Gastroesophageal sphincter (tissue), 4 donors: ENCODE results near the gene RTN4R. TPM values are rescaled to one million over a fixed set of nuclear protein-coding genes. Genes with fewer than 3 reads are reported as not detected.

Experiments
- ATAC-seq: fragments of 150-250 bp; one replicate; pipeline ENCODE4 v1.9.1; 2016; ENCODE audit warnings: mild to moderate bottlenecking, moderate library complexity
- H3K27ac ChIP-seq, 4 donors: fragments of 200-600 bp; sonication (generic) in 3 of 4; 1 replicate in 3 of 4; 2 replicates in 1 of 4; pipeline ENCODE4 v1.5.1; 2016 to 2019
- H3K27me3 ChIP-seq: fragments of 200-600 bp; sonication (generic); one replicate; pipeline ENCODE4 v1.5.1; 2019
- H3K36me3 ChIP-seq, 2 donors: fragments of 200-600 bp; sonication (generic); one replicate each; pipeline ENCODE4 v1.5.1; 2019; ENCODE audit warnings: control low read depth in 1 of 2
- H3K4me1 ChIP-seq, 3 donors: fragments of 200-600 bp; sonication (generic); 1 replicate in 2 of 3; 2 replicates in 1 of 3; pipeline ENCODE4 v1.5.1; 2016 to 2019; ENCODE audit warnings: control low read depth in 2 of 3
- H3K4me3 ChIP-seq, 2 donors: fragments of 200-600 bp; sonication (generic); one replicate each; pipeline ENCODE4 v1.5.1; 2019; ENCODE audit warnings: mild to moderate bottlenecking in 1 of 2, moderate library complexity in 1 of 2
- H3K9me3 ChIP-seq, 3 donors: fragments of 200-600 bp; sonication (generic); one replicate each; pipeline ENCODE4 v1.5.1; 2017 to 2019; ENCODE audit warnings: control low read depth in 2 of 3
- EP300 ChIP-seq: sonication (generic); formaldehyde crosslinking; IDR thresholded peaks from one replicate; pipeline ENCODE4 v1.6.1; 2017; ENCODE audit warnings: antibody characterized with exemption, mild to moderate bottlenecking
- POLR2A ChIP-seq, 2 donors: fragments of 450-650 bp; IDR thresholded peaks; one replicate each; pipeline ENCODE4 v1.6.1; 2017; ENCODE audit warnings: antibody characterized with exemption in 2 of 2, mild to moderate bottlenecking in 2 of 2, moderate library complexity in 1 of 2
- POLR2AphosphoS5 ChIP-seq: sonication (generic); formaldehyde crosslinking; IDR thresholded peaks from one replicate; pipeline ENCODE4 v1.6.1; 2017; ENCODE audit warnings: antibody characterized with exemption
- WGBS, 2 donors: methylation state at CpG; one replicate each; pipeline ENCODE4 v1.1.5; 2018; ENCODE audit warnings: low coverage in 1 of 2; 5-methylcytosine and 5-hydroxymethylcytosine counted together
- total RNA-seq, 4 donors: library from RNA; depleted of rRNA; stranded (reverse); fragments of >200 nt; gene quantifications; one replicate each; pipeline ENCODE4 v1.1.0, GENCODE V29; 2016
- TF ChIP-seq, protein P1 (sequence below), 4 experiments: fragments of 200-600 bp in 2 of 4; fragments of 450-650 bp in 2 of 4; sonication (generic) in 1 of 4; IDR thresholded peaks; one replicate each; pipeline ENCODE4 v1.5.1; 2017 to 2019; ENCODE audit warnings: antibody characterized with exemption in 4 of 4, mild to moderate bottlenecking in 2 of 4, moderate library complexity in 2 of 4

The RTN4R gene
- total RNA-seq, 4 donors from 2014 or later: 1.3 to 2.4 TPM; not detected in 2

DNA sequence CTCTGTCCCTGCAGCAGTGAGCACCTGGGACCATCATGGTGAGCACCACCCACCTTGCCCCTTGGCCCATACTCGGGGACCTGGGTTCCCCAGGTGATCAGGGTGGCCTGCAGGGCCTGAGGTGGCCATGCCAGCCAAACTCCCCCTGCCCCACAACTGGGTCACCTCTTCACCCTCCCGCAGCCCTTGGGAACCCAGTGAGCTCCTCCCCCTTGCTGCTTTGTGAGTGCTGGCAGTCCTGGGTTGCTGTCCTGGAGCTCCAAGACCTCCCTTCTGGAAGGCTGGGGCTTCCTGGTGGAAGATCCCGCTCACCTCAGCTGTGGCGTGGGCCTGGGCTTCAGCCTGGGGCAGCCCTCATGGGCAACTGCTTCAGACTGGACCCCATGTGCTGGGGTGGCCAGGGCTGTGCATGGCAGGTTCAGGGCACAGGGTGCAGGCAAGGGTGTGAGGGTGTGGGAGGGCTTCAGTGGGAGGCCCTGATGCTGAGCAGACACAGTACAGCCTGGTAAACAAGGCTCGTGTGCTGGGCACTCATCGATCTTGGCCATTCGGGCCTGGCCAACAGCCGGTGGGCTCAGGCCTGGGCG is 57.6 kb downstream of the RTN4R start:
- no peak overlapping the region for H3K4me3 ChIP-seq
- H3K4me1 ChIP-seq: peaks cover 0 to 43% (median 19%) of the 10 kb centered on the region in 3 donors
- H3K9me3 ChIP-seq: no peaks in the 10 kb centered on the region
- TF ChIP-seq POLR2AphosphoS5: no peak
- no peak for TF ChIP-seq POLR2A (IDR thresholded peaks at IDR 0.05)
- TF ChIP-seq, protein P1, sequence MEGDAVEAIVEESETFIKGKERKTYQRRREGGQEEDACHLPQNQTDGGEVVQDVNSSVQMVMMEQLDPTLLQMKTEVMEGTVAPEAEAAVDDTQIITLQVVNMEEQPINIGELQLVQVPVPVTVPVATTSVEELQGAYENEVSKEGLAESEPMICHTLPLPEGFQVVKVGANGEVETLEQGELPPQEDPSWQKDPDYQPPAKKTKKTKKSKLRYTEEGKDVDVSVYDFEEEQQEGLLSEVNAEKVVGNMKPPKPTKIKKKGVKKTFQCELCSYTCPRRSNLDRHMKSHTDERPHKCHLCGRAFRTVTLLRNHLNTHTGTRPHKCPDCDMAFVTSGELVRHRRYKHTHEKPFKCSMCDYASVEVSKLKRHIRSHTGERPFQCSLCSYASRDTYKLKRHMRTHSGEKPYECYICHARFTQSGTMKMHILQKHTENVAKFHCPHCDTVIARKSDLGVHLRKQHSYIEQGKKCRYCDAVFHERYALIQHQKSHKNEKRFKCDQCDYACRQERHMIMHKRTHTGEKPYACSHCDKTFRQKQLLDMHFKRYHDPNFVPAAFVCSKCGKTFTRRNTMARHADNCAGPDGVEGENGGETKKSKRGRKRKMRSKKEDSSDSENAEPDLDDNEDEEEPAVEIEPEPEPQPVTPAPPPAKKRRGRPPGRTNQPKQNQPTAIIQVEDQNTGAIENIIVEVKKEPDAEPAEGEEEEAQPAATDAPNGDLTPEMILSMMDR (IDR thresholded peaks at IDR 0.05): no peak
- TF ChIP-seq EP300: no peak
- no CpG with 5 or more reads among the region's 9 CpGs for WGBS, 2 donors
- no peaks in the 10 kb centered on the region for H3K36me3 ChIP-seq
- H3K27ac ChIP-seq: no peak overlapping the region
- ATAC-seq: no peak
- H3K27me3 ChIP-seq: no peaks in the 10 kb centered on the region

DNA sequence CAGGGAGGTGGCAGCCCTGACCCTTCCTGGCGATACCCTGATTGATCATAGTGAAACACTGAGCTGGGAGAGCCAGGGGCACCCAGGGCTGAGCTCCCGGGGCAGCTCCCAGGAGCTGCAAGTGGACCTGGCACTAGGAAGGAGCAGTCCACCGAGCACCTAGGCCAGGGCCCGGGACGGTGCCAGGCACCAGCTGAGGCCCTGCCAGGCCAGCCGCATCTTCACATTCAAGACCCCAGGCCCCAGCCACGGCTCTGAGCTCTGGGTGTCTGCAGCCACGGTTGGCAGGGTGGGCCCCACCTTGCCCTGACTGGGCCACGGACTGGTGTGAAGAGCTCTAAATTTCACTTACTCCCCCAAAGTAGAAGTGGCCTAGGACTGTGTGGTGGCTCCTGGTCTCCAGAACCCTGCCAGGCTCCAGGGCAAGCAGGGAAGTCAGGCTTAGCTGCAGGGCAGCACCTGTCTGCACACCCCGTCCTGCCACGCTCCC is 58.3 kb downstream of the RTN4R start:
- Histone ChIP-seq H3K9me3 (no peaks in the 10 kb centered on the region), H3K27ac (no peak overlapping the region), H3K4me1 (peaks cover 0 to 50% (median 23%) of the 10 kb centered on the region in 3 donors), H3K36me3 (no peaks in the 10 kb centered on the region), H3K27me3 (no peaks in the 10 kb centered on the region), H3K4me3 (no peak overlapping the region)
- TF ChIP-seq POLR2A (IDR thresholded peaks at IDR 0.05) (no peak), EP300 (no peak), POLR2AphosphoS5 (no peak)
- TF ChIP-seq, protein P1 (IDR thresholded peaks at IDR 0.05): no peak
- no peak for ATAC-seq
- no CpG with 5 or more reads among the region's 11 CpGs for WGBS, 2 donors

DNA sequence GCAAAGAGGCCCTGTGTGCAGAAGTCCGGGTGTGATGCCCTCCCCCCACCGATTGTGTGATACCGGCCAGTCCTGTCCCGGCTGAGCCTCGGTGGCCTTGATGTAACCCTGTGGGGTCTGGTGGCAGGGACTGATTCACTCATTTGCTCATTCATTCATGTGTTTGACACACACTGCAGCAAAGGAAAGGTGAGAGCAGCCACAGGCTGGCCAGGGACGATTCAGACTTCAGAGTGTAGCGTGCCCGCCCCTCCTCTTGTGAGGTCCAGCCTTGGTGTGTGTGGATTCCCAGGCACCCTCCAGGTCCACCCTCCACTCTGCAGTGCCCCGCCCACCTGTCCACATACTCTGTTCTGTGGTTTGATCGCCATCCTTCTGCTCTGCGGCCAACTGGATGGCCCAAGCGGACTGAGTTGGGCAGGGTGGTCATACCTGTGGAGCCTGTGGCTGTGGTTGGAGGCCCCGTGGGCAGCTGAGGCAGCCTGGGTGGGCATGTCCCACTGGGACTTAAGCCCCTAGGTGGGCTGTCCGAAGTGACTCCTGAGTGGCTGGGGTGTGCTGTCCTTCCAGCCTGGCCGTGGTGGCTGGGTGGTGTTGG is 59.3 kb downstream of the RTN4R start:
- Histone ChIP-seq H3K9me3 (no peaks in the 10 kb centered on the region), H3K4me1 (peaks cover 0 to 60% (median 23%) of the 10 kb centered on the region in 3 donors), H3K27me3 (no peaks in the 10 kb centered on the region), H3K36me3 (no peaks in the 10 kb centered on the region), H3K27ac (no peak overlapping the region), H3K4me3 (no peak overlapping the region)
- WGBS, 2 donors: 30% methylated on average over 2 of the region's 15 CpGs; no CpG with 5 or more reads in 1 of the 2 donors
- TF ChIP-seq, protein P1 (IDR thresholded peaks at IDR 0.05): no peak
- TF ChIP-seq POLR2A (IDR thresholded peaks at IDR 0.05): no peak
- no peak for TF ChIP-seq EP300
- TF ChIP-seq POLR2AphosphoS5: no peak
- ATAC-seq: no peak

DNA sequence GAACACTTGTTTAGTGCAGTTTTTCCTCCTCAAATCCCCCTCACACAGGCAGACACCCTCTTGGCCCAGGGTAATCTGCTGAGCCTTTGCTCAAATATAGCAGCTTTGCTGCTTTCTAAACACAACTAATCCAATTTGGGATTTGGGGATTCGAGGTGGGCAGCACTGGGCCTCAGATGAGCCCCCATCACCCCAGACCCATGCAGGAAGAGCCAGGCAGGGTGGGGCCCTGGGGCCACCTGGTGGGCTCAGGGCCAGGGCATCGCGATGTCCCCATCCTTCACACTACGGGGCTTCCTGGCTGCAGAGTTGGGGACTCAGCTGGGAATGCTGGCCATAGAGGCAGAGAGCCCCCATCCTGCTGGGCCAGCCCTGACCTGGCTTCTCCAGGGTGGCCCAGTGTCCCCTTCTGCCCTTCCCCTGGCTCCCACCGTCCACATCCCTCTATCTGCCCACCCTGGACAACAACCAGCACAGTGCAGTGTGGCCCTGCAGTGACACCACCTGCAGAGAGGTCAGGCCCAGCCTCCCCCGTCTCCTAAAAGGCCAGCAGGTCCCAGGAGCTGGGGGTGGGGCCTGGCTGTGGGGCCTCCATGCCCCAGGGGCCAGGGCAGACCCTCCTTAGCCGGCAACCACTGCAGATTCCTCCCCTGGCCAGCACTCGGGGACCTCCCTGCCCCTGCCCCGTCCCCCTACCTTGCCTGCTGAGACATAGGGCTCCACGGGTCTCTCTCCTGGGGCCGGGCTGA is 60.7 kb downstream of the RTN4R start:
- H3K27me3 ChIP-seq: peaks cover 2% of the 10 kb centered on the region
- peak overlapping the region in 1 of 4 donors; percentile 76 for H3K27ac ChIP-seq
- no peaks in the 10 kb centered on the region for H3K36me3 ChIP-seq
- H3K4me3 ChIP-seq: peak overlapping the region in 1 of 2 donors; percentile 60
- 67 to 80% methylated on average over 1 to 4 of the region's 11 CpGs for WGBS, 2 donors
- H3K4me1 ChIP-seq: peaks cover 0 to 74% (median 30%) of the 10 kb centered on the region in 3 donors
- H3K9me3 ChIP-seq: no peaks in the 10 kb centered on the region
- TF ChIP-seq EP300 (no peak), POLR2A (IDR thresholded peaks at IDR 0.05) (no peak), POLR2AphosphoS5 (no peak)
- TF ChIP-seq, protein P1 (IDR thresholded peaks at IDR 0.05): no peak
- ATAC-seq: no peak
